GM19238 (cell line): ENCODE measurements around the gene FIGNL2.

ENCODE experiments used
- DNase-seq: peaks from one replicate; pipeline ENCODE4 v3.0.0; 2011; ENCODE audit warnings: low spot score; ENCODE audit not compliant: insufficient read length

FIGNL2 gene

GRCh38 chr12:51773145-51773869 lies 75.2 kb downstream of the FIGNL2 start:
- no peak for DNase-seq

- DNase-seq, result no peak
Measured at GRCh38 chr12:51771008-51771407, 77.5 kb downstream of the FIGNL2 start.
